Tibial nerve (tissue), 4 donors: ENCODE data around the gene GOLGA7B. TPM values are rescaled to one million over a fixed set of nuclear protein-coding genes. Genes with fewer than 3 reads are reported as not detected.

Source experiments
- DNase-seq, 2 donors: peaks; one replicate each; pipeline ENCODE4 v3.0.0-alpha.2; 2019; ENCODE audit warnings: low spot score in 2 of 2
- H3K27ac ChIP-seq, 4 donors: fragments of 200-600 bp; sonication (generic) in 3 of 4; one replicate each; pipeline ENCODE4 v1.5.1; 2017 to 2019; ENCODE audit warnings: mild to moderate bottlenecking in 1 of 4
- H3K27me3 ChIP-seq, 2 donors: fragments of 200-600 bp; sonication (generic) in 1 of 2; one replicate each; pipeline versions ENCODE4 v1.5.1 to v1.6.0; 2017 to 2019
- H3K36me3 ChIP-seq, 3 donors: fragments of 200-600 bp; sonication (generic); one replicate each; pipeline ENCODE4 v1.5.1; 2018 to 2019
- H3K4me1 ChIP-seq, 4 donors: fragments of 200-600 bp; sonication (generic) in 3 of 4; one replicate each; pipeline ENCODE4 v1.5.1; 2017 to 2019
- H3K4me3 ChIP-seq, 4 donors: fragments of 200-600 bp; sonication (generic) in 3 of 4; one replicate each; pipeline ENCODE4 v1.5.1; 2017 to 2019; ENCODE audit warnings: mild to moderate bottlenecking in 1 of 4, moderate library complexity in 1 of 4
- H3K9me3 ChIP-seq, 4 donors: fragments of 200-600 bp; sonication (generic) in 3 of 4; one replicate each; pipeline ENCODE4 v1.5.1; 2017 to 2019
- EP300 ChIP-seq, 2 donors: sonication (generic); formaldehyde crosslinking; IDR thresholded peaks; one replicate each; pipeline ENCODE4 v1.6.1; 2017; ENCODE audit warnings: antibody characterized with exemption in 2 of 2, mild to moderate bottlenecking in 1 of 2
- POLR2A ChIP-seq, 2 donors: fragments of 450-650 bp; IDR thresholded peaks; one replicate each; pipeline ENCODE4 v1.6.1; 2017; ENCODE audit warnings: antibody characterized with exemption in 2 of 2, mild to moderate bottlenecking in 2 of 2, moderate library complexity in 2 of 2
- WGBS, 2 donors: methylation state at CpG; one replicate each; pipeline ENCODE4 v1.1.5; 2018; 5-methylcytosine and 5-hydroxymethylcytosine counted together
- total RNA-seq, 4 donors: library from RNA; depleted of rRNA; stranded (reverse); fragments of >200 nt; gene quantifications; one replicate each; pipeline ENCODE4 v1.1.0, GENCODE V29; 2016
- TF ChIP-seq, protein P1 (sequence below), 5 experiments: fragments of 200-600 bp in 3 of 5; fragments of 450-650 bp in 2 of 5; sonication (generic) in 3 of 5; IDR thresholded peaks; one replicate each; pipeline ENCODE4 v1.5.1; 2016 to 2019; ENCODE audit warnings: antibody characterized with exemption in 5 of 5, mild to moderate bottlenecking in 3 of 5, moderate library complexity in 2 of 5

The GOLGA7B gene
- total RNA-seq, 4 donors from 2014 or later: 0.90 to 6.3 (median 4.8) TPM

DNA sequence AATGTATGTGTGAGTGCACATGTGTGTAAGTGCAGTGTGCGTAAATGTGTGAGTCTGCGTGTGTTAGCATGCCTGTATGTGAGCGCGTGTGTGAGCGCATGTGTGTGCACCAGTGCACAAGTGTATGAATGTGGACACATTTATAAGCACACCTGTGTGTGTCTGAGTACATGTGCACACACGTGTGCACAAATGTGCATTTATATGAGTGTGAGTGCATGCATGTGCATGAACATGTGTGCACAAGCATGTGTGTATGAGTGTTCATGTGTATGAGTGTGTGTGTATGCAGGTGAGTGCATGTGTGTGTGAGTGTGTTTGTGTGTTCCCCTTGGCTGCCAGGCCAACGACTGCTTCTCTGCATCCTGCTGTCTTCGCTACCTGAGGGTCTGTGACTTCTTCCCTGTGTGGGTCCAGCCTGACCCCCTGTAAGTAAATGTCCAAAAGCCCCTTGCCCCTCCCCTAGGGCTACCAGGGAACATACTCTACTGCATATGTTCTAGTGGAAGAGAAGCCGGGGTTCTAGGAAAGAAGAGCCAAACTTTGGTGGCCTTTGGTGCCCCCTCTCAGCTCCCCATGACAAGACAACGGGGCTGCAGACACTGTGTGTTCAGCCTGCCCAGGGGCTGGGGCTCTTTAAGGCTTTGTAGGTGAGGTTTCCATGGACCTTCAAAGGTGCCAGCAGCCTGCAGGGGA is 17.0 kb downstream of the GOLGA7B start:
- H3K4me3 ChIP-seq: no peak overlapping the region
- TF ChIP-seq POLR2A (IDR thresholded peaks at IDR 0.05) (no peak), EP300 (IDR thresholded peaks at IDR 0.05) (no peak)
- TF ChIP-seq, protein P1, sequence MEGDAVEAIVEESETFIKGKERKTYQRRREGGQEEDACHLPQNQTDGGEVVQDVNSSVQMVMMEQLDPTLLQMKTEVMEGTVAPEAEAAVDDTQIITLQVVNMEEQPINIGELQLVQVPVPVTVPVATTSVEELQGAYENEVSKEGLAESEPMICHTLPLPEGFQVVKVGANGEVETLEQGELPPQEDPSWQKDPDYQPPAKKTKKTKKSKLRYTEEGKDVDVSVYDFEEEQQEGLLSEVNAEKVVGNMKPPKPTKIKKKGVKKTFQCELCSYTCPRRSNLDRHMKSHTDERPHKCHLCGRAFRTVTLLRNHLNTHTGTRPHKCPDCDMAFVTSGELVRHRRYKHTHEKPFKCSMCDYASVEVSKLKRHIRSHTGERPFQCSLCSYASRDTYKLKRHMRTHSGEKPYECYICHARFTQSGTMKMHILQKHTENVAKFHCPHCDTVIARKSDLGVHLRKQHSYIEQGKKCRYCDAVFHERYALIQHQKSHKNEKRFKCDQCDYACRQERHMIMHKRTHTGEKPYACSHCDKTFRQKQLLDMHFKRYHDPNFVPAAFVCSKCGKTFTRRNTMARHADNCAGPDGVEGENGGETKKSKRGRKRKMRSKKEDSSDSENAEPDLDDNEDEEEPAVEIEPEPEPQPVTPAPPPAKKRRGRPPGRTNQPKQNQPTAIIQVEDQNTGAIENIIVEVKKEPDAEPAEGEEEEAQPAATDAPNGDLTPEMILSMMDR (IDR thresholded peaks at IDR 0.05): no peak
- no peak for DNase-seq
- peaks cover 3 to 15% (median 6%) of the 10 kb centered on the region in 4 donors for H3K4me1 ChIP-seq
- H3K36me3 ChIP-seq: no peaks in the 10 kb centered on the region
- WGBS, 2 donors: 89 to 94% methylated on average over 10 of the region's 10 CpGs
- H3K27me3 ChIP-seq: no peaks in the 10 kb centered on the region
- H3K27ac ChIP-seq: no peak overlapping the region
- H3K9me3 ChIP-seq: no peaks in the 10 kb centered on the region

DNA sequence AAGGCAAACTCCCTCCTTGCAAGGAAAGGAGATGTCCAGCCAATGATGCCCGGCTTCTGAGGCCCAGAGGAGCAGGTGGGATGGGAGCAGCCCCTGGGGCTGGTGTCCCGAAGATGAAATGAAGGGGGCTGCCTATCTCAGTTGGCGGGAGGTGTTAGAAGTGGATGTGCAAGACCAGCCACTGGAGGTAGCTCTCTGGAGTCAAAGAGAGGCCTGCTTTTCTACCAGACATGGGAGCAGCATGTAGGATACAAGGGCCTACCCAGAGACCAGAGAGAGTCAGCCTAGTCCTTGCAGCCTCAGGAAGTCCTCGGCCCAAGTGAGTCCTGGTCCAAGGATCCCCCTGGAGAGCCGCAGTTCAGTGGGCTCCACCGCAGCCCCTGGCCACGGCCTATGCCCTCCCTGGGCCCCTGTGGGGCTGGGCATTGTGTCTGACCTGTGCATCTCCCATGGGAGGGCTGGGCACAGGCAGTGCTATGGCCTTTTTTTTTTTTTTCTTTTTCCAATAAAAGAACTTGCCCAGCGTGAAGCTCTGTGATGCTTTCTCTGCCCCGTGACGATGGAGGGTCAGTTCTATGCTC is 17.7 kb downstream of the GOLGA7B start:
- no peak for DNase-seq
- H3K9me3 ChIP-seq: no peaks in the 10 kb centered on the region
- H3K36me3 ChIP-seq: no peaks in the 10 kb centered on the region
- TF ChIP-seq, protein P1 (IDR thresholded peaks at IDR 0.05): no peak
- TF ChIP-seq EP300 (IDR thresholded peaks at IDR 0.05): no peak
- no peak for TF ChIP-seq POLR2A (IDR thresholded peaks at IDR 0.05)
- H3K4me3 ChIP-seq: no peak overlapping the region
- H3K4me1 ChIP-seq: peaks cover 3 to 13% (median 6%) of the 10 kb centered on the region in 4 donors
- no peaks in the 10 kb centered on the region for H3K27me3 ChIP-seq
- WGBS, 2 donors: 78 to 87% methylated on average over 10 of the region's 10 CpGs
- H3K27ac ChIP-seq: no peak overlapping the region

DNA sequence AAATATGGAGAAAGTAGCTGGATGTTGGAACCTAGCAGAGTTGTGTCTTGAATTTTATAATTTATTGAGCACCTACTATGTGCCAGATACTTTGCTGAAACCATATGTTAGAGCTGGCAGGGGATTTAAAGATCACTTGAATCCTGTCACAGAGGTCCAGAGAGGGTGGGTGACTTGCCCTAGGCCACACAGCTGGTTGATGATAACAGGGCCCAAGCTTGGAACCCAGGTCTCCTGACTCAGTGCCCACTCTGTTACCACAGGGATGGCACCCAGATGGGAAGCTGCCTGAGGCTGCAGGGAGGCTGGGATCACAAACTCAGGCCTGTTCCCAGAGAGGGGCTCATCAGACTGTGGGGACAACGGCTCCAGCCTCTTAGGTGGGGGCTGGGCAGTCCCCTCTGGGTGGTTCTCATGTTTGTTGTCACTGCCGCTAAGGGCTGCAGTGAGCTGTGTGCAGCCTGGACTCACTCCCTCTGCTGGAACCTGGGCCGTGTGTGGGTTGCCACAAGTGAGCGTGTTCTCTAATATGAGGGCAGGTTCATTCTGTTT is 18.6 kb downstream of the GOLGA7B start:
- no peak for DNase-seq
- Histone ChIP-seq H3K27me3 (no peaks in the 10 kb centered on the region), H3K4me1 (peaks cover 3 to 16% (median 6%) of the 10 kb centered on the region in 4 donors), H3K36me3 (no peaks in the 10 kb centered on the region), H3K9me3 (no peaks in the 10 kb centered on the region), H3K4me3 (no peak overlapping the region), H3K27ac (no peak overlapping the region)
- WGBS, 2 donors: 64 to 74% methylated on average over 3 to 4 of the region's 4 CpGs
- TF ChIP-seq, protein P1 (IDR thresholded peaks at IDR 0.05): no peak
- no peak for TF ChIP-seq POLR2A (IDR thresholded peaks at IDR 0.05)
- no peak for TF ChIP-seq EP300 (IDR thresholded peaks at IDR 0.05)

DNA sequence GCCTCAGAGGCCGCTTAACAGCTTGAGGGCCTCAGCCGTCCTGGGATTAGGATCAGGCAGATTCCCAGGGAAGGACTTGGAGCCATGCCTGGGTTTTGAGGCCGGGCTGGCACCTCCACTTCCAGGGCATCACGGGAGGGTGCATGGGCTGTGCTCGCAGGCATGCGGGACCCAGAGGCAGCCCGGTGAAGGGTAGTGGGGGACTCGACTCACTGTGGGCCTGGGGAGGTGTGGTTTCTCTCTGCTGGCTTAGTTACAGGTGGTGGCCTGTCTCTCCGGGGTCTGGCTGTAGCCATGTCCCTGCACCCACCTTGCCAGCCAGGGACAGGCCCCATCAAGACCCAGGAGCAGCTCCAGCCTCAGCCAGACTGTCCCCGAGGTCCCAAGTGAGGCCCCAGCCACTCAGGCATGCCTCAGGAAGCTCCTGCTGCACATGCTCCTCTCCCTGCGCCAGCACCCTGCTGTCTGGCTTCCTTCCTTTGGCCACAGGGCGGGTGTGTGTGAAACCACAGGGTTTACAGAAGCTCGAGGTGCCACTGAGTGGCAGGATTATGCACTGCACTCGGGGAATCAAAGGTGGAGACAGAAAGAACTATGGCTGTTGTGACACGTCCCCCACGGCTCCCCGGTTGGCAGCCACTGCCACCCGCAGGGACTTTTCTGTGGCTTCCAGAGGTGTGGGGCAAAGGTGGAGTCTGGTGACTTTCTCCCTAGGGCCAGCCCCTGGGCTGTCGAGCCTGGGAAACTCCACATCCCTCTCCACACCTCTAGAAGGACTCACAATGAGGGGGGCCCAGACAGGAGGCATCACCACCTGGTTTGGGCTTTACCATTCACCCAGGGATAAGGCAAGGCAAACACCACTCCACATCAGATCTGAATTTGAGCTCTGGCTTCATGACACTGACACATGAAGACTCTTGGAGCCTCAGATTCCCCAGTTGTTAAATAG is 19.7 kb downstream of the GOLGA7B start:
- H3K4me3 ChIP-seq: no peak overlapping the region
- DNase-seq: peak; percentile 69 to 70
- 11 to 21% methylated on average over 16 to 18 of the region's 19 CpGs for WGBS, 2 donors

More for the DNA sequence above, 19.7 kb downstream of the GOLGA7B start:
- peaks cover 3 to 19% (median 6%) of the 10 kb centered on the region in 4 donors for H3K4me1 ChIP-seq
- no peak for TF ChIP-seq POLR2A (IDR thresholded peaks at IDR 0.05)
- TF ChIP-seq EP300 (IDR thresholded peaks at IDR 0.05): peak in 1 of 2 donors; percentile 49
- TF ChIP-seq, protein P1 (IDR thresholded peaks at IDR 0.05): peak; percentile 62 to 97 (median 82)
- H3K27ac ChIP-seq: peak overlapping the region in 2 of 4 donors; percentile 3 to 38
- no peaks in the 10 kb centered on the region for H3K27me3 ChIP-seq
- no peaks in the 10 kb centered on the region for H3K36me3 ChIP-seq
- no peaks in the 10 kb centered on the region for H3K9me3 ChIP-seq
